Effector CD4-positive, alpha-beta T cell (primary cell): Measurements from ENCODE around the gene IRX4. TPM values are rescaled to one million over a fixed set of nuclear protein-coding genes. Genes with fewer than 3 reads are reported as not detected.

Experiments
- DNase-seq: peaks from one replicate; pipeline ENCODE4 v3.0.0-alpha.2; 2020
- total RNA-seq: gene quantifications from one replicate; lab custom pipeline; 2026; lab: John Stamatoyannopoulos, UW

The IRX4 gene
- not detected for total RNA-seq

GRCh38 chr5:1882337-1883119, at the start of gene IRX4:
Gene IRX4 (minus strand): TSS chr5:1882925. CDS start chr5:1882647, 278 bp downstream.
- DNase-seq, result no peak

- no peak for DNase-seq
Observed at GRCh38 chr5:1931604-1932231, 49.0 kb upstream of the IRX4 start.

- no peak for DNase-seq
Observed at GRCh38 chr5:1930880-1931603, 48.3 kb upstream of the IRX4 start.

- no peak for DNase-seq
Observed at GRCh38 chr5:1930501-1930879, 47.8 kb upstream of the IRX4 start.

- DNase-seq, result no peak
Observed at GRCh38 chr5:1929108-1929991, 46.6 kb upstream of the IRX4 start.

- no peak for DNase-seq
Observed at GRCh38 chr5:1926471-1927341, 44.0 kb upstream of the IRX4 start.

GRCh38 chr5:1926071-1926440, 43.3 kb upstream of the IRX4 start:
- no peak for DNase-seq

GRCh38 chr5:1925111-1926070, 42.7 kb upstream of the IRX4 start:
- DNase-seq, result no peak

- no peak for DNase-seq
Observed at GRCh38 chr5:1923766-1924165, 41.0 kb upstream of the IRX4 start.

GRCh38 chr5:1923341-1923740, 40.6 kb upstream of the IRX4 start:
- DNase-seq, result no peak

- no peak for DNase-seq
Observed at GRCh38 chr5:1921711-1922110, 39.0 kb upstream of the IRX4 start.

- no peak for DNase-seq
Observed at GRCh38 chr5:1919750-1920149, 37.0 kb upstream of the IRX4 start.

GRCh38 chr5:1919209-1919566, 36.5 kb upstream of the IRX4 start:
- no peak for DNase-seq

GRCh38 chr5:1918488-1919208, 35.9 kb upstream of the IRX4 start:
- no peak for DNase-seq

GRCh38 chr5:1917830-1918487, 35.2 kb upstream of the IRX4 start:
- no peak for DNase-seq

GRCh38 chr5:1916041-1917001, 33.6 kb upstream of the IRX4 start:
- no peak for DNase-seq

GRCh38 chr5:1915316-1915715, 32.6 kb upstream of the IRX4 start:
- no peak for DNase-seq

GRCh38 chr5:1914471-1914870, 31.7 kb upstream of the IRX4 start:
- no peak for DNase-seq
